Measurements from ENCODE around the gene MAGEA11.
"Not testable (repeated sequence)": the region's sequence is repeated elsewhere in the genome, so short reads cannot be mapped to it uniquely, and the experiment has no call there.

MAGEA11 gene

DNA sequence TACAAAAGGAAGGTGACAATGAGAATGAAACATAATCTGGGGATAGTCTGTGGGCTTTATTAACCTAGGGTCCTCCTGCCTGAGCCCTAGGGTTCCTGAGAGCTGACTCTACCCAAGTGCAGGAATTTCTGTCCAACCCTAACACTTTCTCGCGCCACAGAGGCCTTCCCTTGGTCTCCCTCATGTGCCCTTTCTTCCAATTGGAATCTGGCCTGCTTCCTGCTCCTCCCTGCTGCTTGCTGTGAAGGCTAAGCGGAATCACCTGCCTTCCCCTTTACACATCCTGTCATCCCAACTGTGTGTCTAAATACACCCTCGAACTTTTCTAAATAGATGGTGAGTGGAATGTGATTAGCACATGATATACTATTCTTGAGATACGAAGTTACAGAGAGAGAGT lies 5.9 kb downstream of the MAGEA11 start:
- Histone ChIP-seq H3K9ac (no peak overlapping the region), H3K4me2 (no peak overlapping the region), H3K27me3 (ENCODE audit: insufficient read depth, low read depth) (no peaks in the 10 kb centered on the region), H3K36me3 (ENCODE audit: insufficient read depth) (no peaks in the 10 kb centered on the region), H2AFZ (ENCODE audit: low read depth) (no peak overlapping the region), H3K4me1 (ENCODE audit: low read depth, poor library complexity, severe bottlenecking) (no peaks in the 10 kb centered on the region), H4K20me1 (ENCODE audit: insufficient read depth) (no peaks in the 10 kb centered on the region), H3K27ac (no peak overlapping the region), H3K4me3 (IDR thresholded peaks at IDR 0.05; ENCODE audit: insufficient read depth, low read depth, low read length) (no peak overlapping the region), H3K79me2 (ENCODE audit: insufficient read depth, low read depth) (no peaks in the 10 kb centered on the region)
- TF ChIP-seq, protein P1, sequence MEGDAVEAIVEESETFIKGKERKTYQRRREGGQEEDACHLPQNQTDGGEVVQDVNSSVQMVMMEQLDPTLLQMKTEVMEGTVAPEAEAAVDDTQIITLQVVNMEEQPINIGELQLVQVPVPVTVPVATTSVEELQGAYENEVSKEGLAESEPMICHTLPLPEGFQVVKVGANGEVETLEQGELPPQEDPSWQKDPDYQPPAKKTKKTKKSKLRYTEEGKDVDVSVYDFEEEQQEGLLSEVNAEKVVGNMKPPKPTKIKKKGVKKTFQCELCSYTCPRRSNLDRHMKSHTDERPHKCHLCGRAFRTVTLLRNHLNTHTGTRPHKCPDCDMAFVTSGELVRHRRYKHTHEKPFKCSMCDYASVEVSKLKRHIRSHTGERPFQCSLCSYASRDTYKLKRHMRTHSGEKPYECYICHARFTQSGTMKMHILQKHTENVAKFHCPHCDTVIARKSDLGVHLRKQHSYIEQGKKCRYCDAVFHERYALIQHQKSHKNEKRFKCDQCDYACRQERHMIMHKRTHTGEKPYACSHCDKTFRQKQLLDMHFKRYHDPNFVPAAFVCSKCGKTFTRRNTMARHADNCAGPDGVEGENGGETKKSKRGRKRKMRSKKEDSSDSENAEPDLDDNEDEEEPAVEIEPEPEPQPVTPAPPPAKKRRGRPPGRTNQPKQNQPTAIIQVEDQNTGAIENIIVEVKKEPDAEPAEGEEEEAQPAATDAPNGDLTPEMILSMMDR (conservative IDR thresholded peaks at IDR 0.05; ENCODE audit: low read depth, low read length) = no peak

DNA sequence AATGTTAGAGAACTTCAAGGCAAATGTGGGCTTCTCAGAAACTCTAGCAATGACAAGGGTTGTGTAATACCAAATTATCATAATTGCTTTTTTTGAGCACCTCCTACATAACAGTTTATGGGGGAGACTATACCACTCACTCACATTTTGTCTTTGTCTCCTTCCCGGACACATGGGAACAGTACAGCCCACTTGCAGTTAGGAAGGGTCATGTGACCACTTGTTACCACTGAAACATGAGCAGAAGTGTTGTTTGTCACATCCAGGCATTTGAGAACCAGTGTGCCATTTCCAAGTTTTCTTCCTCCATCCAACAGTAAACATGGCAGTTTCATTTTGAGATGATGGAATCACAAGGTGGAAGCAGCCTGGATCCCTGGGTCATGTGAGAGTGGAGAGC lies 6.9 kb downstream of the MAGEA11 start:
- no peak overlapping the region for H3K9ac ChIP-seq
- no peak overlapping the region for H3K4me3 ChIP-seq (IDR thresholded peaks at IDR 0.05; ENCODE audit: insufficient read depth, low read depth, low read length)
- no peaks in the 10 kb centered on the region for H3K79me2 ChIP-seq (ENCODE audit: insufficient read depth, low read depth)
- no peaks in the 10 kb centered on the region for H3K36me3 ChIP-seq (ENCODE audit: insufficient read depth)
- H2AFZ ChIP-seq (ENCODE audit: low read depth) = no peak overlapping the region
- no peak overlapping the region for H3K4me2 ChIP-seq
- TF ChIP-seq, protein P1 (conservative IDR thresholded peaks at IDR 0.05; ENCODE audit: low read depth, low read length) = no peak
- H4K20me1 ChIP-seq (ENCODE audit: insufficient read depth) = no peaks in the 10 kb centered on the region
- no peaks in the 10 kb centered on the region for H3K4me1 ChIP-seq (ENCODE audit: low read depth, poor library complexity, severe bottlenecking)
- H3K27ac ChIP-seq = no peak overlapping the region
- H3K27me3 ChIP-seq (ENCODE audit: insufficient read depth, low read depth) = no peaks in the 10 kb centered on the region

DNA sequence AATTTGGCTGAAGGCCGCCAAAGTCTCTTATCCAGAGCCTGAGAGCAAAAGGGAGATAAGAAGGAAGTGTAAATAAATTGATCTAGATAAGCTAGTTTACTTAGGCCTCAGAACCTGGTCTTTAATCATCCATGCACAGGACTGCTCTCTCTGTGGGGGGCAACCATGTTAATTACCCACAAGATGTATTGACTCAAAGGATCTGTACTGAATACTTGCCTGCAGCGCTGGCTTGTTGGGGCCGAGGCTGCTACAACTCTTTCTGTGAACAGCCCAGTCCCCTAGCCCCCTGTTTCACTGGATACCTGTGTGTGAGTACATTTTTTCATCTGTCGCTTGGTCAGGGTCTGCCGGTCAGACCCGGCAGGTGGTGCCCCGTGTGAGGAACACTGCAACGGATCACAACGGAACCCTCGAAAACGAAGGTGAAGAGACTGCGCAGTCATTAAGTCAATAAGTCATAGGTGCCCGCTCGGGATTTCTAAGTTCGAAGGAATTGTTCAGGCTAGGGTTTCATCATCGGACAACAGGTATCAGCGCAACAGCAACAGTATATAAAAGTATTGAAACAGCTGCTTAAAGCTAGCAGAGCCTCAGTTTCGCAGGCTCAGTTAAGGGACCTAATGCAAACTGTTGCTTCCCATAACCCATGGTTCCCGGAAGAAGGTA lies 8.3 kb downstream of the MAGEA11 start:
- H3K79me2 ChIP-seq (ENCODE audit: insufficient read depth, low read depth) = no peaks in the 10 kb centered on the region
- no peak overlapping the region for H3K9ac ChIP-seq
- no peaks in the 10 kb centered on the region for H3K4me1 ChIP-seq (ENCODE audit: low read depth, poor library complexity, severe bottlenecking)
- H3K36me3 ChIP-seq (ENCODE audit: insufficient read depth) = no peaks in the 10 kb centered on the region
- H3K4me2 ChIP-seq = no peak overlapping the region
- H3K4me3 ChIP-seq (IDR thresholded peaks at IDR 0.05; ENCODE audit: insufficient read depth, low read depth, low read length) = no peak overlapping the region
- no peaks in the 10 kb centered on the region for H4K20me1 ChIP-seq (ENCODE audit: insufficient read depth)
- TF ChIP-seq, protein P1 (conservative IDR thresholded peaks at IDR 0.05; ENCODE audit: low read depth, low read length) = no peak
- H3K27ac ChIP-seq = no peak overlapping the region
- no peak overlapping the region for H2AFZ ChIP-seq (ENCODE audit: low read depth)
- H3K27me3 ChIP-seq (ENCODE audit: insufficient read depth, low read depth) = no peaks in the 10 kb centered on the region

DNA sequence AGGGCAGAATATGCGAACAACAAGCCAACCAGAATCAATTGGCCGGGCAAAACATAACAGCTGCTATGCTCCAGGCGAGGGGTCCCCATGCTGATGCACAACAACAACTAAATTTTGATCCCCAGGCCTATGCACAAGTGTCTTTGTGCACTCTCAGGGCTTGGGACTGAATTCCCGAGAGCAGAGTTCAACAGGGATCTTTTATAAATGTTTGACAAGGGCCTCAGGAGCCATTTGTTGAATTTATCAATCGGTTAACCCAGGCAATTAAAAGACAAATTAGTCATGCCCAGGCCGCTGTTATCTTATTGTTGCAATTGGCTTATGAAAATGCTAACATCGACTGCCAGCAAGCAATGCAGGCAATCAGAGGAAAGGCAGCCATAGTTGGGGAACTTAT lies 9.4 kb downstream of the MAGEA11 start:
- H3K4me3 ChIP-seq (IDR thresholded peaks at IDR 0.05; ENCODE audit: insufficient read depth, low read depth, low read length); H3K27me3 ChIP-seq (ENCODE audit: insufficient read depth, low read depth); H3K4me2 ChIP-seq; H3K79me2 ChIP-seq (ENCODE audit: insufficient read depth, low read depth); H3K36me3 ChIP-seq (ENCODE audit: insufficient read depth); H2AFZ ChIP-seq (ENCODE audit: low read depth); H3K4me1 ChIP-seq (ENCODE audit: low read depth, poor library complexity, severe bottlenecking); H4K20me1 ChIP-seq (ENCODE audit: insufficient read depth); H3K9ac ChIP-seq; H3K27ac ChIP-seq: not testable (repeated sequence)

DNA sequence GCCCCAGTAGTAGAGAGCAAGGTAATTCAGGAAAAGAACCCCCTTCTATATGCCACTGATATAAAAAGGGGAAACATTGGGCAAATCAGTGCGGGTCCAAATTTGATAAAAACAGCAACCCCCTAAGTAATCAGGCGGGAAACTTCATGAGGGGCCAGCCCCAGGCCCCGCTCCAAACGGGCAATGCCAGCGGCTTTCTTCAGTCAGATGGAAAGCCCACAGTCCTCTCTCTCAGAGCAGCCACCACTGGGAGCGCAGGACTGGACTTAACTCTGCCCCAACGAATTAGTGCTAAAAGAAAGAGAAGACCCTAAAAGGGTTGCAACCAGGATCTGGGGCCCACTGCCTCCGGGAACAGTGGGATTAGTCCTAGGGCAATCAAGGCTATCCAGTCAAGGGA lies 9.9 kb downstream of the MAGEA11 start:
- Histone ChIP-seq H4K20me1 (ENCODE audit: insufficient read depth) (no peaks in the 10 kb centered on the region), H3K27me3 (ENCODE audit: insufficient read depth, low read depth) (no peaks in the 10 kb centered on the region), H3K36me3 (ENCODE audit: insufficient read depth) (no peaks in the 10 kb centered on the region), H3K27ac (no peak overlapping the region), H3K4me2 (no peak overlapping the region), H3K9ac (no peak overlapping the region), H2AFZ (ENCODE audit: low read depth) (no peak overlapping the region), H3K4me3 (IDR thresholded peaks at IDR 0.05; ENCODE audit: insufficient read depth, low read depth, low read length) (no peak overlapping the region), H3K4me1 (ENCODE audit: low read depth, poor library complexity, severe bottlenecking) (no peaks in the 10 kb centered on the region), H3K79me2 (ENCODE audit: insufficient read depth, low read depth) (no peaks in the 10 kb centered on the region)
- TF ChIP-seq, protein P1 (conservative IDR thresholded peaks at IDR 0.05; ENCODE audit: low read depth, low read length) = no peak

DNA sequence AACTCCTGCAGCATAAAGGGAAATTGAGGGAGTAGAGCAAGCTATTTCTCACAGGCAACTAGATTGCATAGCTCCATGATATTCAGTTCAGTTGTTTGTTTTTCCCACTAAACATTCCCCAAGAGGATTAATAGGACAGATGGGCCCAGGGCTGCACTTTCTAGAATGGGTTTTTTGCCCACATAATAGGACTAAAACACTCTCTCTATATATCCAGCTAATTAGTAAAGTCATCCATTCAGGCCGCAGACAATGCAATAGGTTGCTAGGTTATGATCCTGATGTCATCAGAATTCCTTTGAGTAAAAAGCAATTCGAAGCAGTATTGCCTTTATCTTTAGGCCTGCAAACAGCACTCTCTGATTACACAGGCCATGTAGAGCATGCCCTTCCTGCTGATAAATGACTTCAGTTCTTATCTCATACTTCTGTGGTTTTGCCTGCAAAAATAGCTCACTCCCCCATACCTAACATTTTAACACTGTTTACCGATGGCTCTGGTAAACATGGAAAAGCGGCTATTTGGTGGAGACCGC lies 11.8 kb downstream of the MAGEA11 start:
- not testable (repeated sequence) for H3K4me3 ChIP-seq (IDR thresholded peaks at IDR 0.05; ENCODE audit: insufficient read depth, low read depth, low read length); H3K27ac ChIP-seq; H3K36me3 ChIP-seq (ENCODE audit: insufficient read depth); H3K79me2 ChIP-seq (ENCODE audit: insufficient read depth, low read depth); H3K4me1 ChIP-seq (ENCODE audit: low read depth, poor library complexity, severe bottlenecking); H3K9ac ChIP-seq; H2AFZ ChIP-seq (ENCODE audit: low read depth); H4K20me1 ChIP-seq (ENCODE audit: insufficient read depth); H3K4me2 ChIP-seq; H3K27me3 ChIP-seq (ENCODE audit: insufficient read depth, low read depth)

DNA sequence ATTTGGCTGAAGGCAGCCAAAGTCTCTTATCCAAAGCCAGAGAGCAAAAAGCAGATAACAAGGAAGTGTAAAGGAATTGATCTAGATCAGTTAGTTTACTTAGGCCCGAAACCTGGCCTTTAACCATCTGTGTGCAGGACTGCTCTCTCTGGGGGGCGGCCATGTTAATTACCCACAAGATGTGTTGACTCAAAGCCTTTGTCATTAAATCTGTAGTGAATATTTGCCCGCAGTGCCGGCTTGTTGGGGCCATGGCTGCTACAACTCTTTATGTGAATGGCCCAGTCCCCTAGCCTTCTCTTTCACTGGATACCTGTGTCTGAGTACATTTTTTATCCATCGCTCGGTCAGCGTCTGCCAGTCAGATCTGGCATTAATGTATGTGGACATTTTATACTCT lies 15.4 kb downstream of the MAGEA11 start:
- H2AFZ ChIP-seq (ENCODE audit: low read depth); H3K27ac ChIP-seq; H3K4me3 ChIP-seq (IDR thresholded peaks at IDR 0.05; ENCODE audit: insufficient read depth, low read depth, low read length); H4K20me1 ChIP-seq (ENCODE audit: insufficient read depth); H3K9ac ChIP-seq; H3K79me2 ChIP-seq (ENCODE audit: insufficient read depth, low read depth); H3K4me2 ChIP-seq; H3K27me3 ChIP-seq (ENCODE audit: insufficient read depth, low read depth); H3K36me3 ChIP-seq (ENCODE audit: insufficient read depth); H3K4me1 ChIP-seq (ENCODE audit: low read depth, poor library complexity, severe bottlenecking): not testable (repeated sequence)
